NB4 (cell line): Measurements from ENCODE around the gene AMIGO3.

Experiments used
- POLR2A ChIP-seq: IDR thresholded peaks from 2 replicates; pipeline ENCODE4 v1.6.1; 2011; ENCODE audit warnings: mild to moderate bottlenecking; ENCODE audit not compliant: insufficient read length; ENCODE audit errors: extremely low read depth
- TF ChIP-seq, protein P1 (sequence below): IDR thresholded peaks from one replicate; pipeline ENCODE4 v1.5.1; 2012; ENCODE audit warnings: low read depth, low read length
- TF ChIP-seq, protein P2 (sequence below): IDR thresholded peaks from 2 replicates; pipeline ENCODE4 v1.6.1; 2011; ENCODE audit warnings: low read depth, low read length

DNA sequence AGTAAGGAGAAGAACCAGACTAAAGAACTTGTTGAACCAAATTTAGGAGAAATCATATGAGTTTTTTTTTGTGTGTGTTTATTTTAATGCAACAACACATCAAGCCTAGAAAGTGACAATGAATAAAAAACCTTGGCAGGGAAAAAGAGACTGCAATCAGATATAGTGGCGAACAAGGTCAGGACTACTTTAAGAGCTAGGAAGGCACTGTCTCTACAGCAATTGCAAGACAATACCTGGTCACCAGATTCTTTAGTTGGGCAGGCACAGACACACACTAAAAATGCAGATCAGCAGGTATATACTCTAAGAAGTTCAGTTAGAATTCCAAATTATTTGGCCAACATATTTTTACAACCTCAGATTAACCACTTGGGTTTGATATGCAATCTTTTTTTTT, 35.1 kb upstream of the AMIGO3 start:
- TF ChIP-seq, protein P1, sequence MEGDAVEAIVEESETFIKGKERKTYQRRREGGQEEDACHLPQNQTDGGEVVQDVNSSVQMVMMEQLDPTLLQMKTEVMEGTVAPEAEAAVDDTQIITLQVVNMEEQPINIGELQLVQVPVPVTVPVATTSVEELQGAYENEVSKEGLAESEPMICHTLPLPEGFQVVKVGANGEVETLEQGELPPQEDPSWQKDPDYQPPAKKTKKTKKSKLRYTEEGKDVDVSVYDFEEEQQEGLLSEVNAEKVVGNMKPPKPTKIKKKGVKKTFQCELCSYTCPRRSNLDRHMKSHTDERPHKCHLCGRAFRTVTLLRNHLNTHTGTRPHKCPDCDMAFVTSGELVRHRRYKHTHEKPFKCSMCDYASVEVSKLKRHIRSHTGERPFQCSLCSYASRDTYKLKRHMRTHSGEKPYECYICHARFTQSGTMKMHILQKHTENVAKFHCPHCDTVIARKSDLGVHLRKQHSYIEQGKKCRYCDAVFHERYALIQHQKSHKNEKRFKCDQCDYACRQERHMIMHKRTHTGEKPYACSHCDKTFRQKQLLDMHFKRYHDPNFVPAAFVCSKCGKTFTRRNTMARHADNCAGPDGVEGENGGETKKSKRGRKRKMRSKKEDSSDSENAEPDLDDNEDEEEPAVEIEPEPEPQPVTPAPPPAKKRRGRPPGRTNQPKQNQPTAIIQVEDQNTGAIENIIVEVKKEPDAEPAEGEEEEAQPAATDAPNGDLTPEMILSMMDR, result no peak
- no peak for TF ChIP-seq POLR2A
- TF ChIP-seq, protein P2, sequence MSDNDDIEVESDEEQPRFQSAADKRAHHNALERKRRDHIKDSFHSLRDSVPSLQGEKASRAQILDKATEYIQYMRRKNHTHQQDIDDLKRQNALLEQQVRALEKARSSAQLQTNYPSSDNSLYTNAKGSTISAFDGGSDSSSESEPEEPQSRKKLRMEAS, result no peak
